ENCODE data around the gene PTOV1. TPM values are rescaled to one million over a fixed set of nuclear protein-coding genes. Genes with fewer than 3 reads are reported as not detected.

The PTOV1 gene
- total RNA-seq, 4 donors from 2014 or later: 62.3 to 203 (median 66.8) TPM

- in situ Hi-C loops (cut with MboI; ENCODE audit: low pct_ligation_motif_present in 1 of 4, low pct_unique_long_range_greater_than_20kb in 1 of 4, low sequenced_read_pairs in 3 of 4): no loop called here
- 84% methylated on average over 37 of the region's 54 CpGs; no CpG with 5 or more reads in 1 of the 2 donors for WGBS, 2 donors (ENCODE audit: low coverage in 1 of 2)
- peaks cover 9 to 14% (median 11%) of the 10 kb centered on the region in 4 donors for H3K4me1 ChIP-seq
- no peak overlapping the region for H3K4me3 ChIP-seq
- intact Hi-C loops (cut with DNase I; ENCODE audit: low total_unique reads): no loop called here
- H3K27ac ChIP-seq: no peak overlapping the region
- DNase-seq: no peak
- TF ChIP-seq EP300 (IDR thresholded peaks at IDR 0.05; ENCODE audit: low read depth) (no peak), POLR2AphosphoS5 (IDR thresholded peaks at IDR 0.05) (no peak), POLR2A (IDR thresholded peaks at IDR 0.05) (no peak)
- TF ChIP-seq, protein P1, sequence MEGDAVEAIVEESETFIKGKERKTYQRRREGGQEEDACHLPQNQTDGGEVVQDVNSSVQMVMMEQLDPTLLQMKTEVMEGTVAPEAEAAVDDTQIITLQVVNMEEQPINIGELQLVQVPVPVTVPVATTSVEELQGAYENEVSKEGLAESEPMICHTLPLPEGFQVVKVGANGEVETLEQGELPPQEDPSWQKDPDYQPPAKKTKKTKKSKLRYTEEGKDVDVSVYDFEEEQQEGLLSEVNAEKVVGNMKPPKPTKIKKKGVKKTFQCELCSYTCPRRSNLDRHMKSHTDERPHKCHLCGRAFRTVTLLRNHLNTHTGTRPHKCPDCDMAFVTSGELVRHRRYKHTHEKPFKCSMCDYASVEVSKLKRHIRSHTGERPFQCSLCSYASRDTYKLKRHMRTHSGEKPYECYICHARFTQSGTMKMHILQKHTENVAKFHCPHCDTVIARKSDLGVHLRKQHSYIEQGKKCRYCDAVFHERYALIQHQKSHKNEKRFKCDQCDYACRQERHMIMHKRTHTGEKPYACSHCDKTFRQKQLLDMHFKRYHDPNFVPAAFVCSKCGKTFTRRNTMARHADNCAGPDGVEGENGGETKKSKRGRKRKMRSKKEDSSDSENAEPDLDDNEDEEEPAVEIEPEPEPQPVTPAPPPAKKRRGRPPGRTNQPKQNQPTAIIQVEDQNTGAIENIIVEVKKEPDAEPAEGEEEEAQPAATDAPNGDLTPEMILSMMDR (IDR thresholded peaks at IDR 0.05): no peak
- no peaks in the 10 kb centered on the region for H3K27me3 ChIP-seq
- no peaks in the 10 kb centered on the region for H3K9me3 ChIP-seq
- peaks cover 0 to 22% (median 12%) of the 10 kb centered on the region in 4 donors for H3K36me3 ChIP-seq
Observed at GRCh38 chr19:49887665-49888509, 36.9 kb downstream of the PTOV1 start.

- TF ChIP-seq, protein P1 (IDR thresholded peaks at IDR 0.05): no peak
- no peak for TF ChIP-seq POLR2A (IDR thresholded peaks at IDR 0.05)
- TF ChIP-seq POLR2AphosphoS5 (IDR thresholded peaks at IDR 0.05): no peak
- TF ChIP-seq EP300 (IDR thresholded peaks at IDR 0.05; ENCODE audit: low read depth): no peak
- H3K36me3 ChIP-seq: peaks cover 0 to 16% (median 8%) of the 10 kb centered on the region in 4 donors
- WGBS, 2 donors (ENCODE audit: low coverage in 1 of 2): 76% methylated on average over 18 of the region's 18 CpGs; no CpG with 5 or more reads in 1 of the 2 donors
- DNase-seq: no peak
- H3K27me3 ChIP-seq: no peaks in the 10 kb centered on the region
- intact Hi-C loops (cut with DNase I; ENCODE audit: low total_unique reads): no loop called here
- no peak overlapping the region for H3K4me3 ChIP-seq
- H3K27ac ChIP-seq: no peak overlapping the region
- no peaks in the 10 kb centered on the region for H3K9me3 ChIP-seq
- in situ Hi-C loops (cut with MboI; ENCODE audit: low pct_ligation_motif_present in 1 of 4, low pct_unique_long_range_greater_than_20kb in 1 of 4, low sequenced_read_pairs in 3 of 4): no loop called here
- peaks cover 9 to 14% (median 11%) of the 10 kb centered on the region in 4 donors for H3K4me1 ChIP-seq
Observed at GRCh38 chr19:49888510-49888824, 37.5 kb downstream of the PTOV1 start.

- H3K4me1 ChIP-seq: peaks cover 9 to 14% (median 11%) of the 10 kb centered on the region in 4 donors
- 80 to 94% methylated on average over 1 to 23 of the region's 23 CpGs for WGBS, 2 donors (ENCODE audit: low coverage in 1 of 2)
- H3K4me3 ChIP-seq: no peak overlapping the region
- intact Hi-C loops (cut with DNase I; ENCODE audit: low total_unique reads) (no loop called here), in situ Hi-C loops (cut with MboI; ENCODE audit: low pct_ligation_motif_present in 1 of 4, low pct_unique_long_range_greater_than_20kb in 1 of 4, low sequenced_read_pairs in 3 of 4) (no loop called here)
- no peaks in the 10 kb centered on the region for H3K9me3 ChIP-seq
- no peaks in the 10 kb centered on the region for H3K27me3 ChIP-seq
- H3K27ac ChIP-seq: no peak overlapping the region
- peaks cover 0 to 9% (median 4%) of the 10 kb centered on the region in 4 donors for H3K36me3 ChIP-seq
- TF ChIP-seq POLR2AphosphoS5 (IDR thresholded peaks at IDR 0.05) (no peak), EP300 (IDR thresholded peaks at IDR 0.05; ENCODE audit: low read depth) (no peak), POLR2A (IDR thresholded peaks at IDR 0.05) (no peak)
- TF ChIP-seq, protein P1 (IDR thresholded peaks at IDR 0.05): no peak
- no peak for DNase-seq
Observed at GRCh38 chr19:49889038-49889686, 38.2 kb downstream of the PTOV1 start.

DNA sequence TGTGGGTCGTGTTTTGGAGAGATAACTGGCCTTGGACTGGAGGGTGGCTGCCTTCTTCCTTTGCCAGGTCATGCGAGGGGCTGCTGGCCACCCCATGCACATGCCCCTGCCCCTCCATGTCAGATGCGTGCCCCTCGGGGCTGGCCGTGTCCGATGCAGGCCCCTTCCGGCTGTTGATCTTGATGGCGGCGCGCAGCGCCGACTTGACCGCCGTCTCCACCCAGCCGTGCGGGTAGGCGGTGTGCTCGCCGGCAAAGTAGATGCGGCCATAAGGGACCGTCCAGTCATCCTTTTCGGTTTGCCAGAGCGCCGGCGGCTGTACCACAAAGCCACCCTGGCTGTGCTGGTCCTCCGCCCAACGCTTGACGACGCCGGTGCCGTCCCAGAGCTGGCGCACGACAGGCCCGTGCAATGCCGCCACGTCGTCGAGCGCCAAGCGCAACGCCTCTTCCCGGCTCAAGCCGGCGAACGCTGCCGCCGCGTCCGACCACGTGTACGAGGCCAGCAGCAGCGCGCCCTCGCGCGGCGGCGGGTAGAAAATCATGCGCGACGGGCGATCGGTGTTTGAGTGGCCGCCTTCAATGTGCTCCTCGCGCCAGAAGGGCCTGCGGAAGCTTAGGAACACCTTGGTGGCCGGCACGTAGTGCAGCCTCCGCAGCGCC, 38.9 kb downstream of the PTOV1 start:
- in situ Hi-C loops (cut with MboI; ENCODE audit: low pct_ligation_motif_present in 1 of 4, low pct_unique_long_range_greater_than_20kb in 1 of 4, low sequenced_read_pairs in 3 of 4): no loop called here
- peak overlapping the region in 3 of 4 donors; percentile 2 to 44 (median 32) for H3K4me3 ChIP-seq

More for the DNA sequence above, 38.9 kb downstream of the PTOV1 start:
- Histone ChIP-seq H3K27me3 (no peaks in the 10 kb centered on the region), H3K9me3 (no peaks in the 10 kb centered on the region), H3K4me1 (peaks cover 9 to 14% (median 11%) of the 10 kb centered on the region in 4 donors), H3K27ac (peak overlapping the region in 3 of 4 donors; percentile 18 to 47 (median 30)), H3K36me3 (peaks cover 0 to 3% (median 1%) of the 10 kb centered on the region in 4 donors)
- 43% methylated on average over 54 of the region's 71 CpGs; no CpG with 5 or more reads in 1 of the 2 donors for WGBS, 2 donors (ENCODE audit: low coverage in 1 of 2)
- DNase-seq: peak; percentile 71
- TF ChIP-seq, protein P1 (IDR thresholded peaks at IDR 0.05): peak; percentile 66 to 84 (median 74)
- TF ChIP-seq EP300 (IDR thresholded peaks at IDR 0.05; ENCODE audit: low read depth) (no peak), POLR2AphosphoS5 (IDR thresholded peaks at IDR 0.05) (peak in 1 of 3 donors; percentile 29), POLR2A (IDR thresholded peaks at IDR 0.05) (peak; percentile 11)
- intact Hi-C loops (cut with DNase I; ENCODE audit: low total_unique reads): no loop called here

Data from transverse colon (tissue), 4 donors.